ENCODE measurements around the gene KANSL1L.

Gene KANSL1L

DNA sequence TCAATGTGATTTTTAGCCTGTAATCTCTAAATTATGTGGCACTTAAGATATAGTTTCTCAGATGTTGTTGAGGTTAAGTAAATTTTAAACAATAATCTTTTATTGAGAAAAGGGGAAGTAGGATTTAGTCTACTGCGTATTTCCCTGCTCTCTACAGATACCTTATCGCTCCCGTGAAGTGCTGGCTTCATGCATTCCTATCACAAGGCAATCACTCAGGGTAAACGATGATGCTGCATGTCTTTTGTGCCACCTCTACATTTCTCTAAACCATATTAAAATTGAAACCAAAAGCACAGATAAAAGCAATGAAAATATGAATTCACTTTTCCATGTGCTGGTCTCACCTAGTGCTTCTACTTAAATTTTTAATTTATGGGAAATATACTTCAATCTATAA is 183.2 kb downstream of the KANSL1L start:
- DNase-seq: no peak

DNA sequence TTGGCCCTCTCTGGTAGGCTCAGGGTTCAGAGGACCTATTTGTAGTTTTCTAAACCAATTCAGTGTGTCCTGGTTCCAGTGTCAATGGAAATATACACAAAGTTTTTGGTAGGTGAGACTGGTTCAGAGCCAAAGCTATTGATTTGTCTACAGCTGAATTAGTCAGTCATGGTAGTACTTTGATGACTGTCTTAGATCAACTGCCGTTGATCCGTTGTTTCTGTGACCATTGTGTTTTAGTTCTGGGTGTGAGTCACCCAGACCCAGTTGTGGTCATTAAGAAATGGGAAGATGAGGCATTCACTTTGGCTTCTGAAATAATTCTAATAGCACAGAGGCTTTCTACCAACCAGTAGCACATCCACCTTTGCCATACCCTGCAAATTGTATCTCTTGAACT is 184.8 kb downstream of the KANSL1L start:
- DNase-seq: peak; percentile 38 to 49

DNA sequence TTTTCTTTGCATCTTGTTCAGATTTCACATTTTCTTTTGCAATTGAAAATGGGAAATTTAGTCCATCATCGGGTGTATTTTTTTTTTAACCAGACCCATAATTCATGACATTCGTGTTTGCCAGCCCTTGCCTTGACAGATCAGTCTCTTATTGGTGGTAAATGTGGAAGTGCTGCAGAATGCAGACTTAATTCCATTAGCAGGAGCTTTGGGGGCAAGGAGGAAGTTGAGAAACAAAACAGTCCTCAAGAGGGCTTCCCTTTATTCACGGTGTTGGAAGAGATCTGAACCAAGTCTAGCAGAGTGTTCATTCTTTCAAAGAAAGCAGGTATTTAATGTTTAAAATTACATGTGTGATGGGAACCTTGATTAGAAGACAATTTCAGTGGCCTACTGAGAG is 185.3 kb downstream of the KANSL1L start:
- peak; percentile 46 to 51 for DNase-seq

DNA sequence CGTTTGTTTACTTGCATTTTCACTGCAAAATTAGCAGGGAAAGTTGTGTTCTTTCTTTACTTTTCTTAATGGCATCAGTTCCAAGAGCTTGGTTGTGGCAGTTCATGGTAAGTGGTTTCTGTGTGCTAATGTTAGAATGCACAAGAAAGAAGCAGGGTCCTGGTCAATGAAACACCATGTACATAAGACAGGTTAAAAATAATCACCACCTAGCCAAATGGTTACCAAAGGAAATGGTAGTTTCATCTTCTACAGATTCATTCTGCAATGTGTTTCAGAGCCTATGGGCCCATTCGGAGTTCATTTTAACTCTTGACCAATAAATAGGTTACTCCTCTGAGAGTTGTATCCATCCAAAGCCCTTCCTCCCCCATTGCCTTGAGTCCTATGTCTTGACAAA is 186.9 kb downstream of the KANSL1L start:
- DNase-seq: no peak

DNA sequence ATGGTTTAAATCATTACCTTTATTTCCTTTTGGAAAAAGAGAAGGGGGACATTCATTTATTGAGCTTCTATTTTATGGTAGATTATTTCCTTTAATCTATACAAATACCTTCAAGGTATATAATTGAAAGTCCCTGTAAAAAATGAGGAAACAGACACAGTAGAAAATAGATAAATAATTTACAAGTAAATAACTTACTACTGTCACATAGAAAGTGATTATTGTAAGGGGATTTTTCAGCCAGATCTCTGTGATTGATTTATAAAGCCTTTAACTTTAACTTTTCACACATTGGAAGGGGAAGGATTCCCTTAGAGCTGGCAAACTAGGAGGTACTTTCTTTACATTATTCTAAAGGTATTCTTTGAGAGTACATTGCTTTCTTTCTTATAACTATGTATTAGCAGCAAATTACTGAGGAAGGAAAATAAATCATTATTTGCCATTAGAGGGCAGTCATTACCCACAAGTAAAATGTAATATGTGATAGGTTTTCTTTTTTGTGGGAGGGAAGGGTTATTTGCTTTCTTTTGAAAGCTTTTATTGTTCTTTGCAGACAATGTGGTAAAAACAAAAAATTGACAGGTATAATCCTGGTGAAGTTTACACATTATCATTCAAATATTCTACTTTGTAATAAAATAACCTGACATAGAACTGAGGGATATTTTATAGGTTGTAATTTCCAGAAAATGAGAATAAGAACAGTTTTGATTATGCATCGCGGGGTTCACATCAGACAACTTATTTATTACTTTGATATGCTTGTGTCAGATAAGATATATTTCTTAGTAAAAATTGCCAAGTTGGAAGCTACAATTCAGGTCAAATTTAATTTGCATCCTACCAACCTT is 193.6 kb downstream of the KANSL1L start:
- DNase-seq: peak; percentile 33 to 85

DNA sequence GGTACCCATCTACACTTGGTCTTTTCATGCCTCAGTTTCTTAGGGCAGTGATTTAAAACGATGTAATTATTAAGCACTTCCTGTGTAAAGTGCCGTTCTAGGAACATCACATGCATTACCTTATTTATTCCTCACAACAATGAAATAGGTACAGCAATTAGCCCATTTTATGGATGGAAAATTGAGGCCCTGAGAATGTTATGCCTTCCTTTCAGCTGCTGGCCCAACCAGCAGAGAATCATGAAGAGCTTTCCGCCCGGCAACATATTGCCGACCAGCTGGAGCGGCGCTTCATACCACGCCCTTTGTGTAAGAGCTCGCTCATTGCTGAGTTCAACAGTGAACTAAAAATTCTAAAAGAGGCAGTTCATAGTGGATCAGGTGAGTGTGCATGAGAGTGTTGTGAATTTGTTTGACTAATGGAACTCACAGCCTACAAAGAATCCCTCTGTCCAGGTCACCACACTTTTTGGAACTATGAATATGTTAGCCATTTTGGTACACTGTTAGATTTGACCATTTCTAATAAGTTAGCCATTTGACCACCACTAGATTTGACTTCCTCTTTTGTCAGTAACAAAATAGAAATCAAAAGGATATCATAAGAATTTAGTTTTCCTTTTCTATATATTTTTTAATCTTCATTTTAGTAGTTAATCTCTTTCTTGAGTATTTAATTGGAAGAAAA is 194.4 kb downstream of the KANSL1L start:
- no peak for DNase-seq

DNA sequence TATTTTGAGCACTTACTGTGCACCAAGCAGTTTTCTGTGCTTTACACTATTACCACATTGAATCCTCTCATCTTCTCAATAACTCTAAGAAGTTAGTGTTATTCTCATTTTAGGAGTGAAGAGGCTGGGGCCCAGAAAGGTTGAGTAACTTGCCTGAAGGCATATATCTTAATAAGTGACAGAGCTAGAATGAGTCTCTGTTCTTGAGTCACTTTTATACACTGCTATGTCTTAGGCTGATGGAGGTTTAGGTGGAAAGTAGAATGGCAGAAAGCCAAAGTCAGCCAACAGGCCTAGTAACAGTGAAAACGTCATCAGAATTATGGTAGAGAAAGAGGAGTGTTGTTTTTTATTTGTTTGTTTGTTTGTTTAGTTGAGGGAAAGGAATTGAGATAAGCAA is 196.6 kb downstream of the KANSL1L start:
- DNase-seq: no peak

DNA sequence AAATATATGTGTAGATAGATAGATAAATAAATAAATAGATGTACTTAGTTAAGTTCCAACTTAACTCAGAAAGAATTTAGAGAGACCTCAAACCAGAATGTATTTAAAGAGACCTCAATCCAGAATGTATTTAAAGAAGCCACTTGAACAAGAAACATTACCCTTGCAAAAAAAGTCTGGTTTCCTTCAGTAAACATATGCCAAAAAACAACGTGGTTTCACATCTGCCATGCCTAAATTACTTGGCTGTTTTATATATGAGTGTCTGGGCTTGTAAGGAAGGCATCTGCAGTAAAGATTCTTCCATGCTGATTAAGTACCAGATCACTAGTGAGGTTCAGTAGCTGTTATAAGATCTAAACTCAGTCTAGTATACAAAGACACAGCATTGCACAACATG is 197.9 kb downstream of the KANSL1L start:
- DNase-seq: no peak
